Hepatocyte (in vitro differentiated cells): ENCODE data around the gene IARS1. TPM values are rescaled to one million over a fixed set of nuclear protein-coding genes. Genes with fewer than 3 reads are reported as not detected.

Source experiments
- DNase-seq: peaks from one replicate; pipeline ENCODE4 v3.0.0-alpha.2; 2016; ENCODE audit warnings: low spot score
- H2AFZ ChIP-seq: fragments of 200-600 bp; sonication (generic); 2 replicates; pipeline ENCODE4 v1.6.0; 2016; ENCODE audit warnings: antibody characterized with exemption, mild to moderate bottlenecking
- H3K27ac ChIP-seq: fragments of 200-600 bp; sonication (generic); 2 replicates; pipeline ENCODE4 v1.5.1; 2016; ENCODE audit warnings: mild to moderate bottlenecking
- H3K27me3 ChIP-seq: fragments of 200-600 bp; sonication (generic); 2 replicates; pipeline ENCODE4 v1.6.1; 2016
- H3K36me3 ChIP-seq: fragments of 200-600 bp; sonication (generic); replicated peaks from 2 replicates; pipeline ENCODE4 v1.5.1; 2016; ENCODE audit warnings: low read depth; ENCODE audit not compliant: insufficient read depth
- H3K4me1 ChIP-seq: fragments of 200-600 bp; sonication (generic); 2 replicates; pipeline ENCODE4 v1.5.1; 2016; ENCODE audit warnings: mild to moderate bottlenecking, moderate library complexity; ENCODE audit not compliant: insufficient read depth
- H3K4me2 ChIP-seq: fragments of 200-600 bp; sonication (generic); 2 replicates; pipeline ENCODE4 v1.6.0; 2016
- H3K4me3 ChIP-seq: fragments of 200-600 bp; sonication (generic); 2 replicates; pipeline ENCODE4 v1.5.1; 2016; ENCODE audit warnings: mild to moderate bottlenecking
- H3K79me2 ChIP-seq: fragments of 200-600 bp; sonication (generic); 2 replicates; pipeline ENCODE4 v1.6.0; 2017; ENCODE audit warnings: mild to moderate bottlenecking
- H3K9me2 ChIP-seq: fragments of 200-600 bp; sonication (generic); replicated peaks from 2 replicates; pipeline ENCODE4 v1.6.0; 2017; ENCODE audit warnings: mild to moderate bottlenecking; ENCODE audit not compliant: insufficient read depth
- H3K9me3 ChIP-seq: fragments of 200-600 bp; sonication (generic); 2 replicates; pipeline ENCODE4 v1.5.1; 2016; ENCODE audit warnings: low read depth, mild to moderate bottlenecking
- H4K20me1 ChIP-seq: fragments of 200-600 bp; sonication (generic); 2 replicates; pipeline ENCODE4 v1.6.0; 2016; ENCODE audit warnings: mild to moderate bottlenecking; ENCODE audit not compliant: insufficient read depth, poor library complexity, severe bottlenecking
- EZH2 ChIP-seq: fragments of 200-600 bp; sonication (generic); IDR thresholded peaks from 2 replicates; pipeline ENCODE4 v1.6.1; 2016; ENCODE audit warnings: antibody characterized with exemption, mild to moderate bottlenecking, borderline replicate concordance
- EZH2phosphoT487 ChIP-seq: fragments of 200-600 bp; sonication (generic); IDR thresholded peaks from one replicate; pipeline ENCODE4 v1.6.1; 2018; ENCODE audit warnings: antibody characterized with exemption, mild to moderate bottlenecking, low read depth, moderate library complexity; ENCODE audit not compliant: unreplicated experiment, severe bottlenecking
- WGBS: methylation state at CpG from one replicate; pipeline ENCODE4 v1.1.6; 2016; ENCODE audit warnings: low lambda C conversion rate; ENCODE audit errors: missing lambda C conversion rate; 5-methylcytosine and 5-hydroxymethylcytosine counted together
- polyA plus RNA-seq: library from polyadenylated mRNA; unstranded; fragments of >200 nt; fragmentation: Nextera tagmentation; extraction: Ambion mirVana; gene quantifications from 2 replicates; pipeline ENCODE4 v1.2.1, GENCODE V29; 2016
- total RNA-seq: library from RNA; depleted of rRNA; stranded (reverse); fragments of >200 nt; gene quantifications from 2 replicates; pipeline ENCODE4 v1.2.3, GENCODE V29; 2014
- TF ChIP-seq, protein P1 (sequence below): fragments of 200-600 bp; sonication (generic); IDR thresholded peaks from 2 replicates; pipeline ENCODE4 v1.5.1; 2016; ENCODE audit warnings: antibody characterized with exemption, mild to moderate bottlenecking; ENCODE audit not compliant: poor library complexity

Gene IARS1
- total and polyA plus RNA-seq, 2 experiments from 2014 or later = 74.4 to 158 TPM

- no peak for DNase-seq
- H3K9me3 ChIP-seq = no peaks in the 10 kb centered on the region
- H3K27me3 ChIP-seq = no peaks in the 10 kb centered on the region
- H3K27ac ChIP-seq = no peak overlapping the region
- peak overlapping the region; percentile 95 for H3K4me2 ChIP-seq
- no peak overlapping the region for H2AFZ ChIP-seq
- H4K20me1 ChIP-seq = no peaks in the 10 kb centered on the region
- peaks cover 10% of the 10 kb centered on the region for H3K4me1 ChIP-seq
- H3K36me3 ChIP-seq = no peaks in the 10 kb centered on the region
- 74% methylated on average over 2 of the region's 2 CpGs for WGBS
- no peak overlapping the region for H3K4me3 ChIP-seq
- no peaks in the 10 kb centered on the region for H3K9me2 ChIP-seq
- H3K79me2 ChIP-seq = peaks cover 22% of the 10 kb centered on the region
- TF ChIP-seq EZH2phosphoT487 = no peak
- TF ChIP-seq EZH2 = no peak
- TF ChIP-seq, protein P1, sequence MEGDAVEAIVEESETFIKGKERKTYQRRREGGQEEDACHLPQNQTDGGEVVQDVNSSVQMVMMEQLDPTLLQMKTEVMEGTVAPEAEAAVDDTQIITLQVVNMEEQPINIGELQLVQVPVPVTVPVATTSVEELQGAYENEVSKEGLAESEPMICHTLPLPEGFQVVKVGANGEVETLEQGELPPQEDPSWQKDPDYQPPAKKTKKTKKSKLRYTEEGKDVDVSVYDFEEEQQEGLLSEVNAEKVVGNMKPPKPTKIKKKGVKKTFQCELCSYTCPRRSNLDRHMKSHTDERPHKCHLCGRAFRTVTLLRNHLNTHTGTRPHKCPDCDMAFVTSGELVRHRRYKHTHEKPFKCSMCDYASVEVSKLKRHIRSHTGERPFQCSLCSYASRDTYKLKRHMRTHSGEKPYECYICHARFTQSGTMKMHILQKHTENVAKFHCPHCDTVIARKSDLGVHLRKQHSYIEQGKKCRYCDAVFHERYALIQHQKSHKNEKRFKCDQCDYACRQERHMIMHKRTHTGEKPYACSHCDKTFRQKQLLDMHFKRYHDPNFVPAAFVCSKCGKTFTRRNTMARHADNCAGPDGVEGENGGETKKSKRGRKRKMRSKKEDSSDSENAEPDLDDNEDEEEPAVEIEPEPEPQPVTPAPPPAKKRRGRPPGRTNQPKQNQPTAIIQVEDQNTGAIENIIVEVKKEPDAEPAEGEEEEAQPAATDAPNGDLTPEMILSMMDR = no peak
These were observed 33.9 kb upstream of the IARS1 start for GRCh38 chr9:92327283-92327850.

DNA sequence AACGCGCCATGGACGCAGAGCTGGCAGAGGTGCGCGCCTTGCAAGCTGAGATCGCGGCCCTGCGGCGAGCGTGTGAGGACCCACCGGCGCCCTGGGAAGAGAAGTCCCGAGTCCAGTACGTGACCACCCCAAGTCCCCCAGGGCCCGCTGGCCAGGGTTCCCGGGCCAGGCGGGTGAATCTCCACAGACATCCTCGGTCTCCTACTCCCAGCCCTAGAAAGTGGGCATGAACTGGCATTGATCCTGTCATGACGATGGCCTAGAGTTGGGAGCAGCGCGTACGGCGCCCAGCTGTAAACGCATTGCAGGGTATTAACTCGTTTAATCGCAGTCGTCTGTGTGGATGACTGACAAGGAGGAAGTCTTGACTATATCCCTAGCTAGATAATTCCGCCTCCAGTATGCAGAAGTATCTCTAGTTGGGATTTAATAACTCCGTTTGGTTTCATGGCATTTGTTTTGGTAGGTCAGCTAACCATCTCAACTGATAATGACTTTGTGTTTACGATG is 32.5 kb upstream of the IARS1 start:
- 3% methylated on average over 30 of the region's 30 CpGs for WGBS

DNA sequence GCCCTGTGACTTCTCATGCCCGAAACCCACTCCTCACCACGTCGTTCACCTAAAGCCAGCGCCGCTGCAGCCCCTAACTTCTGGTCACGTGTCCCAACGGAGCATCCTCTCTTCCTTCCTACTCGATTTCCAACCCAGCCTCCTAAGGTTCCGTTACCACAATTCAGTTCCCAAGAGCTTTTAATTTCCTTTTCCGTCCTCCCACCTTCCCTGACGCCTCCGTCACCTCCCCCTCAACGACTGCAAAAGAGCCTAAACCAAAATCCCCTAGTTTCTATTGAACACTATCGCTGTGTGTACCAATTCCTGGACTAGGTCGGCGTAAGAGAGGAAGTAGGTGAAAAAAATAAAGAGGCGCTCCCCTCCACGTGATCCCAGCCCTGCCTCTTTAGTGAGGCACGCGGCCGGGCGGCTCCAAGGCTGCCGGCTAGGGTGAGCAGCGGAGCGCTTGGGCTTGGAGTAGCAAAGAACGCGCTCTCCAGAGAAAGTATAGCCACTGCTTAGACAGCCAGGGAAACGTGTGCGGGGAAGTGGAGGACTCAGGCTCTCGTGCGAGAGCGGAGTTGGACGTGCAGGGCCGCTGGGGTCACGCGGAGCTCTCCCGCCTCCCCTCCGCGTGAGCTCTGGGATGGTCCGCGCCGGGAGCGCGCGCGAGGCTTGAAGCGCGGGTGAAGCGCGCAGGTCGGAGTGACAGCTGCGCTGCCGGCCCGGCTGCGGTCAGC is 31.9 kb upstream of the IARS1 start, which contains the start of the genes CENPP and NOL8:
Gene CENPP (plus strand): TSS at position 685 of the 722 bp plus-strand sequence.
Gene NOL8 (minus strand): TSS at position 82 of the 722 bp plus-strand sequence. CDS start 1,189 bp downstream, outside the sequence.
- H3K4me1 ChIP-seq = peaks cover 10% of the 10 kb centered on the region
- TF ChIP-seq, protein P1 = no peak
- no peak for TF ChIP-seq EZH2phosphoT487
- no peak for TF ChIP-seq EZH2
- under 1% methylated on average over 51 of the region's 55 CpGs for WGBS

More for the DNA sequence above, 32.5 kb upstream of the IARS1 start:
- peaks cover 22% of the 10 kb centered on the region for H3K79me2 ChIP-seq
- H3K9me2 ChIP-seq = no peaks in the 10 kb centered on the region
- peak overlapping the region; percentile 100 for H3K27ac ChIP-seq
- H3K27me3 ChIP-seq = no peaks in the 10 kb centered on the region
- peaks cover 10% of the 10 kb centered on the region for H3K4me1 ChIP-seq
- H3K9me3 ChIP-seq = no peaks in the 10 kb centered on the region
- no peaks in the 10 kb centered on the region for H4K20me1 ChIP-seq
- peak overlapping the region; percentile 95 for H3K4me2 ChIP-seq
- no peak for DNase-seq
- H3K36me3 ChIP-seq = no peaks in the 10 kb centered on the region
- peak overlapping the region; percentile 70 for H2AFZ ChIP-seq
- TF ChIP-seq EZH2 = no peak
- no peak for TF ChIP-seq EZH2phosphoT487
- TF ChIP-seq, protein P1 = no peak
- H3K4me3 ChIP-seq = peak overlapping the region; percentile 65

More for the DNA sequence above, 31.9 kb upstream of the IARS1 start, which contains the start of the genes CENPP and NOL8:
- H3K9me3 ChIP-seq = no peaks in the 10 kb centered on the region
- H3K9me2 ChIP-seq = no peaks in the 10 kb centered on the region
- no peaks in the 10 kb centered on the region for H3K36me3 ChIP-seq
- H3K79me2 ChIP-seq = peaks cover 22% of the 10 kb centered on the region
- H3K4me3 ChIP-seq = peak within 1 kb of the TSS; percentile 65
- peak; percentile 94 for DNase-seq
- no peaks in the 10 kb centered on the region for H3K27me3 ChIP-seq
- no peaks in the 10 kb centered on the region for H4K20me1 ChIP-seq
- H3K4me2 ChIP-seq = peak within 1 kb of the TSS; percentile 95
- H3K27ac ChIP-seq = peak within 1 kb of the TSS; percentile 100
- H2AFZ ChIP-seq = peak within 1 kb of the TSS; percentile 70
